ENCODE data around the gene C6orf132. TPM values are rescaled to one million over a fixed set of nuclear protein-coding genes. Genes with fewer than 3 reads are reported as not detected.
A peak's percentile ranks its signal among the peaks of the same experiment; 100 is the strongest.

The C6orf132 gene
- total RNA-seq, 1 donor from 2014 or later, result 0.26 TPM

GRCh38 chr6:42068173-42068572 lies 74.2 kb downstream of the C6orf132 start:
- Mint-ChIP-seq H3K4me1 (no peaks in the 10 kb centered on the region), H3K27ac (ENCODE audit: unreplicated experiment) (no peak overlapping the region), H3K9me3 (no peaks in the 10 kb centered on the region), H3K27me3 (ENCODE audit: low read depth) (no peaks in the 10 kb centered on the region), H3K36me3 (ENCODE audit: low read depth) (peaks cover 9% of the 10 kb centered on the region), H3K4me3 (no peak overlapping the region)
- DNase-seq (ENCODE audit: low read depth, low spot score), result no peak
- TF ChIP-seq, protein P1, sequence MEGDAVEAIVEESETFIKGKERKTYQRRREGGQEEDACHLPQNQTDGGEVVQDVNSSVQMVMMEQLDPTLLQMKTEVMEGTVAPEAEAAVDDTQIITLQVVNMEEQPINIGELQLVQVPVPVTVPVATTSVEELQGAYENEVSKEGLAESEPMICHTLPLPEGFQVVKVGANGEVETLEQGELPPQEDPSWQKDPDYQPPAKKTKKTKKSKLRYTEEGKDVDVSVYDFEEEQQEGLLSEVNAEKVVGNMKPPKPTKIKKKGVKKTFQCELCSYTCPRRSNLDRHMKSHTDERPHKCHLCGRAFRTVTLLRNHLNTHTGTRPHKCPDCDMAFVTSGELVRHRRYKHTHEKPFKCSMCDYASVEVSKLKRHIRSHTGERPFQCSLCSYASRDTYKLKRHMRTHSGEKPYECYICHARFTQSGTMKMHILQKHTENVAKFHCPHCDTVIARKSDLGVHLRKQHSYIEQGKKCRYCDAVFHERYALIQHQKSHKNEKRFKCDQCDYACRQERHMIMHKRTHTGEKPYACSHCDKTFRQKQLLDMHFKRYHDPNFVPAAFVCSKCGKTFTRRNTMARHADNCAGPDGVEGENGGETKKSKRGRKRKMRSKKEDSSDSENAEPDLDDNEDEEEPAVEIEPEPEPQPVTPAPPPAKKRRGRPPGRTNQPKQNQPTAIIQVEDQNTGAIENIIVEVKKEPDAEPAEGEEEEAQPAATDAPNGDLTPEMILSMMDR (conservative IDR thresholded peaks at IDR 0.05), result no peak

DNA sequence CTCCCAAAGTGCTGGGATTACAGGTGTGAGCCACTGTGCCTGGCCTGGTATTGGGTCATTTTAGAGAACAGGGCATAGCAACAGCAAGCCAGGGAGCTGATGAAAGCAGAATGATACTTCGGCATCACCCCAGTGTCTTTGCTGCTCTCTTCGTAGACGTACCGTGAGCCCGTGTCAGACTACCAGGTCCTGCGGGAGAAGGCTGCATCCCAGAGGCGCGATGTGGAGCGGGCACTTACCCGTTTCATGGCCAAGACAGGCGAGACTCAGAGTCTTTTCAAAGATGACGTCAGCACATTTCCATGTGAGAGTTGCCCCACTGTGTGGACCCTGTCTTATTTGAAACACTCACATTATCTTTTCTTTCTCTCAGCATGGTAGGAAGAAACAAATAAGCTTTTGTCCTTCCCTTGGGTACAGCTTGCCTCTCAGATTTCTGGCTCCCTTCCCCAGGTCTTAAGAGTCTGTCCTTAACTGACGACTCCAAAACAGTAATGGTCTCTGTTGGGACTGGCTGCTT lies 76.2 kb downstream of the C6orf132 start:
- no peak for DNase-seq (ENCODE audit: low read depth, low spot score)
- Mint-ChIP-seq H3K4me3 (no peak overlapping the region), H3K27me3 (ENCODE audit: low read depth) (no peaks in the 10 kb centered on the region), H3K4me1 (no peaks in the 10 kb centered on the region), H3K9me3 (no peaks in the 10 kb centered on the region), H3K27ac (ENCODE audit: unreplicated experiment) (no peak overlapping the region), H3K36me3 (ENCODE audit: low read depth) (peaks cover 9% of the 10 kb centered on the region)
- TF ChIP-seq, protein P1 (conservative IDR thresholded peaks at IDR 0.05), result no peak

DNA sequence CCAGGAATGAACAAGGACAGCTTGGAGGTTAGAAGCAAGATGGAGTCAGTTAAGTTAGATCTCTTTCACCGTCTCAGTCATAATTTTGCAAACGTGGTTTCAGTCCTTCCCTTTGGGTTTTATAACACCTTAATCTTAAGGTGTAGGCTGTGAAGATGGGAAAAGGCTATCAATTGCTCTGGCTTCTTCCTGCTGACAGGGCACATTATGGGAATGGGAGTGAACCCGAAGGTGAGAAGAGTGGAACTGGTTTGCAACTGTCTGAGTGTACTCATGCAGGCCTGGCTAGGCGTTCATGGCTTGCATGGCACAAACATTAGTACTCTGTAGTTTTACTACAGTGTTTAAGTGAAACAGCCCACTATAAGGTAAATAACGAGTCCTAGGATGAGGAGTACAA lies 82.7 kb downstream of the C6orf132 start:
- no peak for DNase-seq (ENCODE audit: low read depth, low spot score)
- H3K27ac Mint-ChIP-seq (ENCODE audit: unreplicated experiment), result no peak overlapping the region
- no peaks in the 10 kb centered on the region for H3K9me3 Mint-ChIP-seq
- H3K4me1 Mint-ChIP-seq, result no peaks in the 10 kb centered on the region
- H3K4me3 Mint-ChIP-seq, result no peak overlapping the region
- TF ChIP-seq, protein P1 (conservative IDR thresholded peaks at IDR 0.05), result no peak
- H3K36me3 Mint-ChIP-seq (ENCODE audit: low read depth), result peaks cover 40% of the 10 kb centered on the region
- no peaks in the 10 kb centered on the region for H3K27me3 Mint-ChIP-seq (ENCODE audit: low read depth)

DNA sequence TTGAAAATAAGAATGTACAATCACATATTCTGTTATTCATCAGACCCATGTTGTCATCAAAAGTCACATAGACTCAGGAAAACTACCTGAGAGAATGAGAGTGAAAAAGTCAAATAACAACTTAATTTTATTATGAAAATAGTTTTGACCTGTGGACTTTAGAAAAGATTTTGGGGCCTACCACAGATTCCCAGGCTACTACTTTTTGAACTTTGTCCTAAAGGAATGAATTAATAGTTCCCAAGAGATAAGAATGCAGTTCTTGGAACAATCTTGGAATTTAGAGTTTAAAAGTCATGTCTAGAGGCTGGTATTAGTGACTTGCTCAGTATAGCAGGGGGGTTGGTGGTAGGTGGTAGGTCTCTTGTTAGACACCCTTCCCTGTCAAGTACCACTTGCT lies 88.8 kb downstream of the C6orf132 start:
- Mint-ChIP-seq H3K4me1 (peaks cover 14% of the 10 kb centered on the region), H3K36me3 (ENCODE audit: low read depth) (peaks cover 17% of the 10 kb centered on the region)

GRCh38 chr6:42051268-42051653 lies 91.2 kb downstream of the C6orf132 start:
- H3K36me3 Mint-ChIP-seq (ENCODE audit: low read depth), result peaks cover 6% of the 10 kb centered on the region
- no peak for DNase-seq (ENCODE audit: low read depth, low spot score)
- H3K4me3 Mint-ChIP-seq, result peak overlapping the region; percentile 99
- H3K27ac Mint-ChIP-seq (ENCODE audit: unreplicated experiment), result peak overlapping the region; percentile 60
- TF ChIP-seq, protein P1 (conservative IDR thresholded peaks at IDR 0.05), result no peak
- no peaks in the 10 kb centered on the region for H3K9me3 Mint-ChIP-seq
- peaks cover 24% of the 10 kb centered on the region for H3K27me3 Mint-ChIP-seq (ENCODE audit: low read depth)
- peaks cover 24% of the 10 kb centered on the region for H3K4me1 Mint-ChIP-seq

More for the DNA sequence above, 88.8 kb downstream of the C6orf132 start:
- DNase-seq (ENCODE audit: low read depth, low spot score), result no peak
- TF ChIP-seq, protein P1 (conservative IDR thresholded peaks at IDR 0.05), result no peak
- H3K27ac Mint-ChIP-seq (ENCODE audit: unreplicated experiment), result no peak overlapping the region
- H3K9me3 Mint-ChIP-seq, result no peaks in the 10 kb centered on the region
- peak overlapping the region; percentile 5 for H3K4me3 Mint-ChIP-seq
- peaks cover 2% of the 10 kb centered on the region for H3K27me3 Mint-ChIP-seq (ENCODE audit: low read depth)

Other genes starting within 250 kb of the C6orf132 start
- 25.1 and 29.0 TPM in 2 replicates for gene USP49, start 247.2 kb downstream of the C6orf132 start, total RNA-seq
- gene MED20, start 221.5 kb downstream of the C6orf132 start, total RNA-seq, result 34.8 and 37.5 TPM in 2 replicates
- 50.8 and 55.5 TPM in 2 replicates for gene BYSL, start 221.1 kb downstream of the C6orf132 start, total RNA-seq
- gene CCND3, start 200.8 kb downstream of the C6orf132 start, total RNA-seq, result 21.7 and 24.4 TPM in 2 replicates
- 28.9 and 31.2 TPM in 2 replicates for gene TAF8, start 92.1 kb downstream of the C6orf132 start, total RNA-seq
- 1.1 and 1.3 TPM in 2 replicates for gene GUCA1A, start 30.7 kb upstream of the C6orf132 start, total RNA-seq
- gene GUCA1B, start 52.3 kb upstream of the C6orf132 start, total RNA-seq, result 1.4 and 2.3 TPM in 2 replicates
- gene MRPS10, start 75.2 kb upstream of the C6orf132 start, total RNA-seq, result 29.0 and 32.0 TPM in 2 replicates